HUES6 (cell line): ENCODE results near the gene BMPR2.
"Not testable (repeated sequence)": the region's sequence is repeated elsewhere in the genome, so short reads cannot be mapped to it uniquely, and the experiment has no call there.

Source experiments
- H3K27ac ChIP-seq: 2 replicates; pipeline ENCODE4 v1.7.0; 2013; ENCODE audit warnings: low read depth, mild to moderate bottlenecking, low read length, inconsistent platforms
- H3K27me3 ChIP-seq: 2 replicates; pipeline ENCODE4 v1.6.1; 2013; ENCODE audit warnings: low read length; ENCODE audit not compliant: control insufficient read depth, insufficient read depth
- H3K36me3 ChIP-seq: 2 replicates; pipeline ENCODE4 v1.6.1; 2013; ENCODE audit warnings: low read length; ENCODE audit not compliant: control insufficient read depth, insufficient read depth
- H3K4me1 ChIP-seq: 2 replicates; pipeline ENCODE4 v1.6.1; 2013; ENCODE audit warnings: low read length; ENCODE audit not compliant: control insufficient read depth, insufficient read depth
- H3K4me3 ChIP-seq: 2 replicates; pipeline ENCODE4 v1.5.1; 2013; ENCODE audit warnings: low read depth, low read length
- H3K9ac ChIP-seq: one replicate; pipeline ENCODE4 v1.6.1; 2013; ENCODE audit warnings: mild to moderate bottlenecking, low read length
- H3K9me3 ChIP-seq: 2 replicates; pipeline ENCODE4 v1.6.1; 2013; ENCODE audit warnings: low read depth, low read length; ENCODE audit not compliant: control insufficient read depth, insufficient read depth

The BMPR2 gene

GRCh38 chr2:202423139-202423538 is 47.0 kb downstream of the BMPR2 start:
- no peak overlapping the region for H3K4me3 ChIP-seq
- H3K27me3 ChIP-seq, result no peaks in the 10 kb centered on the region
- H3K4me1 ChIP-seq, result peaks cover 29% of the 10 kb centered on the region
- H3K9me3 ChIP-seq, result no peaks in the 10 kb centered on the region
- no peak overlapping the region for H3K27ac ChIP-seq
- no peak overlapping the region for H3K9ac ChIP-seq
- H3K36me3 ChIP-seq, result no peaks in the 10 kb centered on the region; the same call in 1 of the 2 replicates

GRCh38 chr2:202425036-202425435 is 48.9 kb downstream of the BMPR2 start:
- Histone ChIP-seq H3K9ac (no peak overlapping the region), H3K27ac (no peak overlapping the region), H3K36me3 (peaks cover 3% of the 10 kb centered on the region; the same call in 1 of the 2 replicates), H3K27me3 (no peaks in the 10 kb centered on the region), H3K4me1 (peaks cover 14% of the 10 kb centered on the region), H3K4me3 (no peak overlapping the region), H3K9me3 (peaks cover 3% of the 10 kb centered on the region; the same call in 1 of the 2 replicates)

- H3K4me1 ChIP-seq, result no peaks in the 10 kb centered on the region; the same call in 1 of the 2 replicates
- H3K27me3 ChIP-seq, result no peaks in the 10 kb centered on the region
- H3K9ac ChIP-seq, result no peak overlapping the region
Observed at GRCh38 chr2:202426751-202427150, 50.6 kb downstream of the BMPR2 start.

GRCh38 chr2:202429164-202429980 is 53.2 kb downstream of the BMPR2 start:
- Histone ChIP-seq H3K9me3 (peaks cover 3% of the 10 kb centered on the region; the same call in 1 of the 2 replicates), H3K4me1 (no peaks in the 10 kb centered on the region), H3K9ac (no peak overlapping the region), H3K27ac (no peak overlapping the region), H3K36me3 (peaks cover 3% of the 10 kb centered on the region; the same call in 1 of the 2 replicates), H3K4me3 (no peak overlapping the region), H3K27me3 (no peaks in the 10 kb centered on the region)

More at GRCh38 chr2:202426751-202427150, 50.6 kb downstream of the BMPR2 start:
- H3K9me3 ChIP-seq, result peaks cover 3% of the 10 kb centered on the region; the same call in 1 of the 2 replicates
- no peak overlapping the region for H3K4me3 ChIP-seq
- no peak overlapping the region for H3K27ac ChIP-seq
- peaks cover 3% of the 10 kb centered on the region; the same call in 1 of the 2 replicates for H3K36me3 ChIP-seq

- H3K27ac ChIP-seq, result no peak overlapping the region
- peaks cover 3% of the 10 kb centered on the region; the same call in 1 of the 2 replicates for H3K9me3 ChIP-seq
- H3K4me3 ChIP-seq, result no peak overlapping the region
- H3K9ac ChIP-seq, result no peak overlapping the region
- no peaks in the 10 kb centered on the region for H3K27me3 ChIP-seq
- no peaks in the 10 kb centered on the region for H3K4me1 ChIP-seq
- H3K36me3 ChIP-seq, result 0 out of 2 replicates have a peak, but pooled peaks cover 3% of the 10 kb centered on the region
Observed at GRCh38 chr2:202432776-202433175, 56.6 kb downstream of the BMPR2 start.

- Histone ChIP-seq H3K9ac (no peak overlapping the region), H3K9me3 (peaks cover 8% of the 10 kb centered on the region; the same call in 1 of the 2 replicates), H3K4me1 (no peaks in the 10 kb centered on the region), H3K4me3 (no peak overlapping the region), H3K36me3 (no peaks in the 10 kb centered on the region; the same call in 1 of the 2 replicates), H3K27ac (no peak overlapping the region), H3K27me3 (no peaks in the 10 kb centered on the region)
Observed at GRCh38 chr2:202434472-202434871, 58.3 kb downstream of the BMPR2 start.

GRCh38 chr2:202436626-202437025 is 60.5 kb downstream of the BMPR2 start:
- Histone ChIP-seq H3K27me3 (no peaks in the 10 kb centered on the region), H3K27ac (no peak overlapping the region), H3K9ac (no peak overlapping the region), H3K4me3 (no peak overlapping the region), H3K4me1 (no peaks in the 10 kb centered on the region), H3K36me3 (no peaks in the 10 kb centered on the region; the same call in 1 of the 2 replicates), H3K9me3 (peaks cover 12% of the 10 kb centered on the region)

GRCh38 chr2:202440117-202440516 is 64.0 kb downstream of the BMPR2 start:
- H3K9ac ChIP-seq, H3K27me3 ChIP-seq, H3K4me3 ChIP-seq, H3K4me1 ChIP-seq, H3K36me3 ChIP-seq, H3K27ac ChIP-seq: not testable (repeated sequence)
- peaks cover 12% of the 10 kb centered on the region for H3K9me3 ChIP-seq

- H3K9ac ChIP-seq, result no peak overlapping the region
- no peak overlapping the region for H3K4me3 ChIP-seq
- H3K27ac ChIP-seq, result no peak overlapping the region
- H3K4me1 ChIP-seq, result no peaks in the 10 kb centered on the region
- peaks cover 12% of the 10 kb centered on the region for H3K9me3 ChIP-seq
- peaks cover 3% of the 10 kb centered on the region; the same call in 1 of the 2 replicates for H3K36me3 ChIP-seq
- no peaks in the 10 kb centered on the region for H3K27me3 ChIP-seq
Observed at GRCh38 chr2:202442882-202443281, 66.8 kb downstream of the BMPR2 start.

- peaks cover 3% of the 10 kb centered on the region; the same call in 1 of the 2 replicates for H3K36me3 ChIP-seq
- H3K9me3 ChIP-seq, result peaks cover 7% of the 10 kb centered on the region
- H3K4me3 ChIP-seq, result no peak overlapping the region
- H3K4me1 ChIP-seq, result no peaks in the 10 kb centered on the region
- H3K27me3 ChIP-seq, result no peaks in the 10 kb centered on the region
- H3K27ac ChIP-seq, result no peak overlapping the region
- no peak overlapping the region for H3K9ac ChIP-seq
Observed at GRCh38 chr2:202444000-202444399, 67.9 kb downstream of the BMPR2 start.

- Histone ChIP-seq H3K36me3 (peaks cover 5% of the 10 kb centered on the region; the same call in 1 of the 2 replicates), H3K27me3 (no peaks in the 10 kb centered on the region), H3K9me3 (no peaks in the 10 kb centered on the region), H3K9ac (no peak overlapping the region), H3K4me3 (no peak overlapping the region), H3K4me1 (no peaks in the 10 kb centered on the region), H3K27ac (no peak overlapping the region)
Observed at GRCh38 chr2:202449344-202449743, 73.2 kb downstream of the BMPR2 start.
